Naive thymus-derived CD4-positive, alpha-beta T cell (primary cell): ENCODE measurements around the gene PTGDR2. TPM values are rescaled to one million over a fixed set of nuclear protein-coding genes. Genes with fewer than 3 reads are reported as not detected.

Experiments used
- ATAC-seq: fragments of 150-1000 bp; cut with Tn5 transposase; 2 replicates; pipeline ENCODE4 v1.10.0; 2021; ENCODE audit warnings: mild to moderate bottlenecking, moderate library complexity
- CTCF ChIA-PET: fragments of 350-600 bp; sonication (Branson Sonifier 250); formaldehyde crosslinking; loops from one replicate; lab custom pipeline; 2021; ENCODE audit warnings: antibody characterized with exemption; lab: Charles Lee
- POLR2A ChIA-PET: fragments of 350-600 bp; sonication (Branson Sonifier 250); formaldehyde crosslinking; loops from one replicate; lab custom pipeline; 2021; ENCODE audit warnings: antibody characterized with exemption, inconsistent platforms; lab: Charles Lee
- DNase-seq, 9 donors: peaks; one replicate each; pipeline versions ENCODE4 v3.0.0 to v3.0.0-alpha.2; 2020 to 2022; ENCODE audit warnings: mixed read lengths in 1 of 9
- H3K27ac ChIP-seq: one replicate; pipeline ENCODE4 v1.7.0; 2013; ENCODE audit warnings: mild to moderate bottlenecking, low read depth, low read length, moderate library complexity
- H3K27me3 ChIP-seq, 2 donors: one replicate each; pipeline ENCODE4 v1.7.0; 2013; ENCODE audit warnings: low read length in 2 of 2, mild to moderate bottlenecking in 2 of 2, moderate library complexity in 2 of 2; ENCODE audit not compliant: control insufficient read depth in 2 of 2, insufficient read depth in 2 of 2
- H3K36me3 ChIP-seq, 3 experiments: 1 replicate in 2 of 3; 2 replicates in 1 of 3; pipeline ENCODE4 v1.7.0; 2013; ENCODE audit warnings: low read length in 3 of 3, mild to moderate bottlenecking in 3 of 3, moderate library complexity in 1 of 3; ENCODE audit not compliant: insufficient read depth in 3 of 3, control insufficient read depth in 2 of 3
- H3K4me1 ChIP-seq, 2 donors: one replicate each; pipeline ENCODE4 v1.7.0; 2013; ENCODE audit warnings: low read length in 2 of 2, mild to moderate bottlenecking in 2 of 2, moderate library complexity in 1 of 2; ENCODE audit not compliant: control insufficient read depth in 2 of 2, insufficient read depth in 2 of 2
- H3K4me3 ChIP-seq: 2 replicates; pipeline ENCODE4 v1.7.0; 2013; ENCODE audit warnings: mild to moderate bottlenecking, low read length
- H3K9me3 ChIP-seq, 3 experiments: 1 replicate in 2 of 3; 2 replicates in 1 of 3; pipeline ENCODE4 v1.7.0; 2013; ENCODE audit warnings: low read length in 3 of 3; ENCODE audit not compliant: control insufficient read depth in 2 of 3
- H3K27ac Mint-ChIP-seq, 9 donors: one replicate each; pipeline ENCODE4 v1.8.0; 2020 to 2022; ENCODE audit warnings: mixed read lengths in 9 of 9, mild to moderate bottlenecking in 8 of 9, moderate library complexity in 5 of 9, inconsistent platforms in 2 of 9
- H3K27me3 Mint-ChIP-seq, 5 donors: one replicate each; pipeline ENCODE4 v1.8.0; 2021 to 2022; ENCODE audit warnings: mixed read lengths in 5 of 5, mild to moderate bottlenecking in 1 of 5
- H3K36me3 Mint-ChIP-seq, 5 donors: one replicate each; pipeline ENCODE4 v1.8.0; 2020 to 2022; ENCODE audit warnings: mixed read lengths in 5 of 5, mild to moderate bottlenecking in 3 of 5, inconsistent platforms in 1 of 5
- H3K4me1 Mint-ChIP-seq, 7 donors: one replicate each; pipeline ENCODE4 v1.8.0; 2020 to 2022; ENCODE audit warnings: mixed read lengths in 7 of 7, mild to moderate bottlenecking in 3 of 7, inconsistent platforms in 1 of 7
- H3K4me3 Mint-ChIP-seq, 10 donors: one replicate each; pipeline ENCODE4 v1.8.0; 2020 to 2022; ENCODE audit warnings: mild to moderate bottlenecking in 10 of 10, mixed read lengths in 10 of 10, moderate library complexity in 6 of 10, inconsistent platforms in 2 of 10
- H3K9me3 Mint-ChIP-seq, 11 donors: one replicate each; pipeline ENCODE4 v1.8.0; 2020 to 2022; ENCODE audit warnings: mixed read lengths in 11 of 11, mild to moderate bottlenecking in 4 of 11, inconsistent platforms in 1 of 11, moderate library complexity in 1 of 11
- intact Hi-C, 2 donors: fragments of 100-400 bp; cut with micrococcal nuclease; formaldehyde crosslinking; loops; one replicate each; pipeline ENCODE4 v1.15.1; 2023
- polyA plus RNA-seq, 2 donors: library from polyadenylated mRNA; unstranded; fragments of 300-500 nt; fragmentation: Illumina TruSeq; gene quantifications; one replicate each; pipeline ENCODE4 v1.2.3, GENCODE V29; 2021
- total RNA-seq, 6 experiments: library from RNA in 5 of 6; stranded (reverse) in 5 of 6; gene quantifications; 1 replicate in 5 of 6; 2 replicates in 1 of 6; pipeline ENCODE4 v1.2.3 and lab custom pipeline; 2021 to 2026

Gene PTGDR2
- total and polyA plus RNA-seq, 7 experiments from 2014 or later = 0.08 to 4.5 (median 0.65) TPM; not detected in 2

DNA sequence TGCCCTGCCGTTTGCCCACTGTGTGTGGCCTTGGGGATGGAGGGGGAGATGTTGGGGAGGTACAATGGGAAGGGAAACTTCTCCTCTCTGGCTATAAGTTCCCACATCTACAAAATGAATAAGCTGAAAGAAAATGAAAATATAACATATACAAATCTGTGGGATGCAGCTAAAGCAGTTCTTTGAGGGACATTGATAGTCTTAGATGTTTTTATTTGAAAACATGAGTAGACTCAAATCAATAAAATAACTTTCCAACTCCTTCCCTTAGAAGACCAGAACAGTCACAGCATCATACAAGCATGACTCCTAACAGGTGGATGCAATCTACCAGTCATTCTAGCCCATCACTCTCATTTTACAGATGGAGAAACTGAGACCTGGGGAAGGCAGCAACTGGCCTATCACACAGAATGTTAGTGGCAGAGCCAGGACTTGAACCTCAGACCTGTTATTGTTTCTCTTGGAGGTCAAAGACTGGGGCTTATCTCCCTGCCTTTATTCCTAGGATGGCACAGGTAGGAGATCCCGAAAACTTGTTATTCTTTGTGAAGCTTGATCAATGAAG, 39.1 kb downstream of the PTGDR2 start:
- H3K36me3 Mint-ChIP-seq = no peaks in the 10 kb centered on the region
- no peaks in the 10 kb centered on the region for H3K27me3 ChIP-seq
- no peak for ATAC-seq
- peaks cover 0 to 13% (median 3%) of the 10 kb centered on the region in 3 experiments for H3K9me3 ChIP-seq
- DNase-seq = no peak
- ChIA-PET CTCF (no interaction called here), POLR2A (no interaction called here)
- no peaks in the 10 kb centered on the region for H3K27me3 Mint-ChIP-seq
- H3K36me3 ChIP-seq = no peaks in the 10 kb centered on the region
- no peak overlapping the region for H3K27ac Mint-ChIP-seq
- intact Hi-C loops = no loop called here
- H3K4me1 ChIP-seq = no peaks in the 10 kb centered on the region
- H3K4me1 Mint-ChIP-seq = peaks cover 0 to 2% (median 0%) of the 10 kb centered on the region in 7 donors
- H3K4me3 ChIP-seq = no peak overlapping the region
- H3K9me3 Mint-ChIP-seq = peaks cover 0 to 18% (median 12%) of the 10 kb centered on the region in 11 donors
- H3K4me3 Mint-ChIP-seq = no peak overlapping the region
- H3K27ac ChIP-seq = no peak overlapping the region

DNA sequence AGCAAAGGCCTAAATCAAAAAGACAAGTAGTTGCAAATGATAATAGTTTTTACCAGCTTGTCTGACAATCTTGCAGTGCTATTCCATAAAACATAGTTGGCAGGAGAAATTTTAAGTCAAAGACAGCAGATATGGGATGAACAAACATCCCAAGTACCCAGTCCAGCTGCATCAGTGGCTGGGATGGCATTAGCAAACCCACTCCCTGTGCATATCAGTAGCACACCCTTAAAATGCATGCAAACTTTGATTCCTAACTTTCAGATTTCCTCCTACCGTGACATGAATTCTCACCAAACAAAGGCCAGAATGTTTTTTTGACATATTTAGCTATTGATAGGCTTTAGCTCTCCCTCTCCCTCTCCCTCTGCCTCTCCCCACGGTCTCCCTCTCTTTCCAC, 41.6 kb downstream of the PTGDR2 start:
- peaks cover 0 to 7% (median 0%) of the 10 kb centered on the region in 5 donors for H3K27me3 Mint-ChIP-seq
- Histone ChIP-seq H3K4me1 (no peaks in the 10 kb centered on the region), H3K9me3 (peaks cover 0 to 13% (median 3%) of the 10 kb centered on the region in 3 experiments), H3K36me3 (no peaks in the 10 kb centered on the region), H3K27me3 (no peaks in the 10 kb centered on the region), H3K27ac (no peak overlapping the region), H3K4me3 (no peak overlapping the region)
- no peaks in the 10 kb centered on the region for H3K36me3 Mint-ChIP-seq
- intact Hi-C loops = no loop called here
- POLR2A ChIA-PET = interaction anchor here (0.9 kb wide), 1 partner anchor 58 kb away, joined by 3 read pairs; no protein-coding TSS in a partner anchor
- no peak for ATAC-seq
- no peak for DNase-seq
- CTCF ChIA-PET = no interaction called here
- H3K9me3 Mint-ChIP-seq = peaks cover 0 to 18% (median 12%) of the 10 kb centered on the region in 11 donors
- no peak overlapping the region for H3K4me3 Mint-ChIP-seq
- H3K27ac Mint-ChIP-seq = no peak overlapping the region
- peaks cover 0 to 7% (median 0%) of the 10 kb centered on the region in 7 donors for H3K4me1 Mint-ChIP-seq

DNA sequence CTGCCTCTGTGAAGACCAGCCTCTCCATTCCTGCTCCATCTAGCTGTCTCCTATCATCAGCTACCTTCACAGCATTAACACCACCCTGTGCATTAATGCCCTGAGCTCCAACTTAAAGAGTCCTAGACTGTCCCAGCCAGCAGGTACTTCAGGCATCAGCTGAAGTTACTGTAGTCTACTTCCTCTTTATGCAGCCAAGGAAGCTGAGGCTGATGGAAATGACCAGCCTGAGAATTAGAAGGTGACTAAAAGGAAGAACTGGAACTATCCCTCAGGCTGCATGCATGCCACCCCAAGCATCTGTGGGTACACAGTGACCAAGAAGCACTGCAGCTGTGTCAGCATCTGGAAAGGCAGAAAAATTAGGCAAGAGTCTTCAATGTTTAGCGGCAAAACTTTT, 42.4 kb downstream of the PTGDR2 start:
- H3K4me3 Mint-ChIP-seq = no peak overlapping the region
- CTCF ChIA-PET = no interaction called here

DNA sequence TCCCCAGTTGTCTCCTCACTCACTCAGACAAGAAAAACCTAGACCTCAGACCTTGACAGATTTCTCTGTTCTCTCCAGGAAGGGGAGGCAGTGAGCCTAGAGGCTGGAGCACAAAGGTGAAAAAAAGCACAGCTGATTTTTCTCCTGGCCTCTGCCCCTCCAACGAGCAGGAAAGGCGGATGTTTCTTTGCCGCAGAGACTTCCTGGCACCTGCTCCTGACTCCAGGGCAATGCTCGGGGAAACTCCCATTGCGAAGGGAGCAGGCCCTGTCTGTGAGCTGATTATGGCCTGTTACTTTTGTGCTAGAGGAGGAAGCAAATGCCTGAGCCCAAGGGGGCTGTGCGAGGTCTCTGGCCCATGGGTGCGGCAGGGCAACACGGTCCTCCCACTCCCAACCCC, 45.2 kb downstream of the PTGDR2 start:
- Mint-ChIP-seq H3K27ac (peak overlapping the region in 1 of 9 donors; percentile 28), H3K27me3 (peaks cover 0 to 13% (median 0%) of the 10 kb centered on the region in 5 donors), H3K4me1 (peaks cover 0 to 10% (median 0%) of the 10 kb centered on the region in 7 donors), H3K4me3 (no peak overlapping the region), H3K36me3 (no peaks in the 10 kb centered on the region), H3K9me3 (peaks cover 0 to 5% (median 0%) of the 10 kb centered on the region in 11 donors)
- no peak overlapping the region for H3K4me3 ChIP-seq
- H3K9me3 ChIP-seq = no peaks in the 10 kb centered on the region
- H3K27ac ChIP-seq = no peak overlapping the region
- ATAC-seq = no peak
- no peaks in the 10 kb centered on the region for H3K4me1 ChIP-seq
- no peaks in the 10 kb centered on the region for H3K27me3 ChIP-seq
- ChIA-PET CTCF (no interaction called here), POLR2A (no interaction called here)
- no peak for DNase-seq
- no peaks in the 10 kb centered on the region for H3K36me3 ChIP-seq
- intact Hi-C loops = no loop called here

More for the DNA sequence above, 42.4 kb downstream of the PTGDR2 start:
- H3K27ac ChIP-seq = no peak overlapping the region
- Mint-ChIP-seq H3K27ac (no peak overlapping the region), H3K27me3 (peaks cover 0 to 7% (median 0%) of the 10 kb centered on the region in 5 donors), H3K9me3 (peaks cover 0 to 18% (median 12%) of the 10 kb centered on the region in 11 donors), H3K36me3 (no peaks in the 10 kb centered on the region), H3K4me1 (peaks cover 0 to 7% (median 0%) of the 10 kb centered on the region in 7 donors)
- DNase-seq = no peak
- no peaks in the 10 kb centered on the region for H3K4me1 ChIP-seq
- intact Hi-C loops = no loop called here
- peaks cover 0 to 13% (median 3%) of the 10 kb centered on the region in 3 experiments for H3K9me3 ChIP-seq
- no peaks in the 10 kb centered on the region for H3K27me3 ChIP-seq
- no peaks in the 10 kb centered on the region for H3K36me3 ChIP-seq
- no peak for ATAC-seq
- H3K4me3 ChIP-seq = no peak overlapping the region
- POLR2A ChIA-PET = no interaction called here

DNA sequence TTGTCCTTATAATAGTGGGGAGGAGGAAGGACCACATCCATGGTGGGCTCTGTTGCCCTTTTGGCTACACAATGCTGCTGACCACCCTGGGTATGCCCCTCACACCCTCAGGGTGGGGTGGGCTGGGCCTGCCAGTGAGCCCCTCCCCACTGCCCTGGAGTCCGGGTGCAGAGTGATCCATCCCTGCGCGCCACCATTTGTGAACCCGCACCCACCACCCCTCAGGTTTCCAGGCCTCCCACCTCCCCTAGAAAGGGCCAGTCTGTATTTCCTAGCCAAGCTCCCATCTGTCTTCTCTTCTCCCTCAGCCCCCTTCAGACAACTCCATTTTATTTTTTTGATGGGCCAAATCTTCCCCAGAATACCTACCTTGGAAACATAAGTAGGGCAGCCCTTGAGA, 45.6 kb downstream of the PTGDR2 start:
- ATAC-seq (no peak), DNase-seq (no peak)
- CTCF ChIA-PET = no interaction called here
- H3K4me3 Mint-ChIP-seq = no peak overlapping the region
- H3K27ac Mint-ChIP-seq = peak overlapping the region in 1 of 9 donors; percentile 28
- H3K27ac ChIP-seq = no peak overlapping the region
- H3K36me3 ChIP-seq = no peaks in the 10 kb centered on the region
- H3K4me1 Mint-ChIP-seq = peaks cover 0 to 10% (median 0%) of the 10 kb centered on the region in 7 donors
- H3K36me3 Mint-ChIP-seq = no peaks in the 10 kb centered on the region
- no peaks in the 10 kb centered on the region for H3K4me1 ChIP-seq
- intact Hi-C loops = no loop called here
- H3K9me3 ChIP-seq = no peaks in the 10 kb centered on the region
- peaks cover 0 to 5% (median 0%) of the 10 kb centered on the region in 11 donors for H3K9me3 Mint-ChIP-seq
- H3K27me3 Mint-ChIP-seq = peaks cover 0 to 15% (median 0%) of the 10 kb centered on the region in 5 donors
- H3K27me3 ChIP-seq = no peaks in the 10 kb centered on the region
- H3K4me3 ChIP-seq = no peak overlapping the region
- POLR2A ChIA-PET = no interaction called here

DNA sequence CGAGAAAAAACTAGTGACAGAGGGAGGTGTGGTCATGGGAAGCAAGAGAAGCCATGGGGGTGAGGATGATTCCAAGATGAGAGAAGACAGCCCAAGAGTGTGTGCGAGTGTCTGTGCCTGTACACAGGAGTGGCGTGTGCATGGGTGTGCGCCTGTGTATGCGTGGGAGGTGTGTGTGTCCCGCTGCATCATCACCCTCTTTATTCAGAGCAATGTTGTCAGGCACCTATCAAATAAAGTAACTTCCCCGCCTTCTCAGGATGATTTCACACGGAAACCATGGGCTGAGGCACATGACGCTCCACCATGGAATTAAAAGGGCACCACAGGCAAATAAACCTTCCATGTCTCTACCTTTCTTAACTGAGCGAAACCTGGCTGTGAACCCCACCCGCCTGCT, 46.1 kb downstream of the PTGDR2 start:
- no peaks in the 10 kb centered on the region for H3K36me3 ChIP-seq
- ATAC-seq (no peak), DNase-seq (no peak)
- no peaks in the 10 kb centered on the region for H3K4me1 ChIP-seq
- H3K4me1 Mint-ChIP-seq = peaks cover 0 to 10% (median 0%) of the 10 kb centered on the region in 7 donors
- H3K4me3 Mint-ChIP-seq = no peak overlapping the region
- no peak overlapping the region for H3K27ac Mint-ChIP-seq
- H3K27ac ChIP-seq = no peak overlapping the region
- ChIA-PET CTCF (no interaction called here), POLR2A (no interaction called here)
- intact Hi-C loops = no loop called here
- H3K27me3 Mint-ChIP-seq = peaks cover 0 to 15% (median 0%) of the 10 kb centered on the region in 5 donors
- no peaks in the 10 kb centered on the region for H3K9me3 ChIP-seq
- peaks cover 0 to 5% (median 0%) of the 10 kb centered on the region in 11 donors for H3K9me3 Mint-ChIP-seq
- no peak overlapping the region for H3K4me3 ChIP-seq
- no peaks in the 10 kb centered on the region for H3K36me3 Mint-ChIP-seq
- H3K27me3 ChIP-seq = no peaks in the 10 kb centered on the region

DNA sequence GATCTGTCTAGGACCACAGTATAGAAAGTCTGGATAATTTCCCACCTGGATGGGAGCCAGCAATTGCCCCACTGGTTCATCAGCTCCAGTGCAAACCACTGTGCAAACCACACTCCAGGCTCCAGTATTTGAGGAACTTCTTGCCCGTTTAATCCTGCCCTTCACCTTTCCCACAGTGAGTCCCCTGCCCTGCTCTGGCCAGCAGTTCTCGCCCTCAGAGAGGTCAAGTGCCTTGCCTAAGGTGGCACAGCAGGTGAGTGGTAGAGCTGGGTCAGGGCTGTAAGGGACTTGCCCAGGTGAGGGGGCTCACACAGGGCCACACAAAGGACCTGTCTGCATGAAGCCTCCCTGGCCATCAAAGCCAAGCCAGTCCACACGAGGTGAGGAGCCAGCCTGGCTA, 46.5 kb downstream of the PTGDR2 start:
- Mint-ChIP-seq H3K9me3 (peaks cover 0 to 5% (median 0%) of the 10 kb centered on the region in 11 donors), H3K36me3 (no peaks in the 10 kb centered on the region), H3K27ac (no peak overlapping the region), H3K4me3 (no peak overlapping the region), H3K4me1 (peaks cover 0 to 10% (median 0%) of the 10 kb centered on the region in 7 donors), H3K27me3 (peaks cover 0 to 15% (median 0%) of the 10 kb centered on the region in 5 donors)
- no peak overlapping the region for H3K4me3 ChIP-seq
- ATAC-seq = no peak
- intact Hi-C loops = no loop called here
- no peaks in the 10 kb centered on the region for H3K9me3 ChIP-seq
- H3K27ac ChIP-seq = no peak overlapping the region
- no peak for DNase-seq
- no peaks in the 10 kb centered on the region for H3K4me1 ChIP-seq
- ChIA-PET CTCF (no interaction called here), POLR2A (no interaction called here)
- H3K27me3 ChIP-seq = no peaks in the 10 kb centered on the region
- no peaks in the 10 kb centered on the region for H3K36me3 ChIP-seq
